D721Med (cell line): ENCODE results near the gene ANKRD44.

ENCODE experiments used
- DNase-seq: peaks from one replicate; pipeline ENCODE4 v3.0.0; 2011; ENCODE audit warnings: low spot score; ENCODE audit not compliant: insufficient read length
- FAIRE-seq: peaks from 2 replicates; lab custom pipeline; 2011; peaks lifted over from hg19 to GRCh38; lab: Jason Lieb, UNC
- CTCF ChIP-seq: IDR thresholded peaks from 2 replicates; pipeline ENCODE4 v1.5.1; 2012; ENCODE audit warnings: mild to moderate bottlenecking, control low read depth; ENCODE audit not compliant: insufficient read depth; ENCODE audit errors: missing control alignments

Gene ANKRD44

DNA sequence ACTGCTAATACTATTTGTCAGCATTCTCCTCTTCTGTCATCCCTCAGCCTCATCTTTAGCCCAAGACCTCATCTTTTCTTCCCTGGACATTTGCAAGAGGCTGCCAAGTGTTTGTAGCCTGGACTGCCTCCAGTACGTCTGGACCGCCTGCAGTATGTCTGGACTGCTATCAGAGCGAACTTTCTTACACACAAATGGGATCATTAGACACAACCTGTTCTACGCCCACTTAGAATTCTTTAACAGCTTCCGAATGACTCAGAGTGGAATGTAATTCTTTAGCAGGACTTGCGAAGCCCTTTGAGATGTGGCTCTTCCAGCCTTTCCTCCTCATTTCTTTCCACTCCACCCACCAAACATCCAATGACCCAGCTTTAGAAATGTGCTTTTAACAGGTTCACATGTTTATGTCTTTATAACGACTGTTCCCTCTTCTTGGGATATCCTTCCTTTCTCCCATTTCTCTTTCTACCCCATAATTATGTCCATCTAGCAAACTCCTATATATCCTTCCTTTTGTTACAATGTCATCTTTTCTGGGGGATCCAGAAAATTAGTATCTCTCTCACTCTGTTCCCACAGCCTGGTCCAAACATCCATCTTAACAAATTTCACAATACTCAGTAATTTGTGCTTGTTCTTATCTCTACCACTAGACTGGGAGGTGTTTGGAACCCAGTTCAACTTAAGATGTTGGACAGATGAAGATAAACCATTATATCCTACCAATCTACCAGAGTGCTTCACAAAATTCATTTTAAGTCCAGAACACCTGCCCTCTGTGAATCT is 212.8 kb downstream of the ANKRD44 start:
- DNase-seq (no peak), FAIRE-seq (no peak)
- TF ChIP-seq CTCF, result no peak

DNA sequence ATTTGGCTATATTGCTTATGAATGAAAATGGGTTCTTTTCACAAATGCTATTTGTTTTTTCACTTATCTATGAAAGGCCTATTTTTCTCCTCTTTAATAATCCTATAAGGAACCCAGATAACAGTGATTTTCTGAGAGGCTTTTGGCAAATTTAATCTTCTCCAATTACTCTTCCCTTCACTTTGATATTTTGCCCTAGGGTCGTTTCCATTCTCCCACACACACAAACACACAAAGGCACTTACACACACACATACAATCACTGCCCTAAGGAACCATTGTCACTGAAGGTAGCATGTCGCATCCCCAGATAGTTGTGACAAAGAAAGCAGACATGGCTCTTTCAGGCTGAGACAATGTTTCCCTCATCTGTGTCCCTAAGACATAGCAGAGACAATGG is 213.9 kb downstream of the ANKRD44 start:
- TF ChIP-seq CTCF, result no peak
- no peak for DNase-seq
- no peak for FAIRE-seq

GRCh38 chr2:197092431-197092830 is 218.1 kb downstream of the ANKRD44 start:
- FAIRE-seq (no peak), DNase-seq (no peak)
- TF ChIP-seq CTCF, result no peak

- FAIRE-seq (no peak), DNase-seq (no peak)
- TF ChIP-seq CTCF, result no peak
Measured at GRCh38 chr2:197090742-197091367, 219.7 kb downstream of the ANKRD44 start.

DNA sequence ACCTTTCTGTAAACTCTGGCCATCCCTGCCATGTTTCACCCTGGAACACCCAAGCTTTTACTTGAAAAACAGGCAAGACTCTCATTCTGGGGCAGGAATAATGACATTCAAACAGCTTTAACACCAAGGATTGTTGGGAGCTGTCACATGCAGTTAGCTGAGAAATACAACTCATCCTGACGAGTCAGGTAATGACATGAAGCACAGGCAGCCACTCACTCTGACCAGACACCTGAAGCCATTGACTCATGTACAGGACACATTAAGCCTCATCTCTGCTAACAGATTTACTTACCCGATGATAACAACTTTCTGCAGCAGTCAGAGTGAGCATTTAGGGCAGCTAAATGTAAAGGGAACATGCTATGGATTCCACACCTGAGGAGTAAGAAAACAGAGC is 220.9 kb downstream of the ANKRD44 start:
- no peak for TF ChIP-seq CTCF
- DNase-seq, result no peak
- no peak for FAIRE-seq

DNA sequence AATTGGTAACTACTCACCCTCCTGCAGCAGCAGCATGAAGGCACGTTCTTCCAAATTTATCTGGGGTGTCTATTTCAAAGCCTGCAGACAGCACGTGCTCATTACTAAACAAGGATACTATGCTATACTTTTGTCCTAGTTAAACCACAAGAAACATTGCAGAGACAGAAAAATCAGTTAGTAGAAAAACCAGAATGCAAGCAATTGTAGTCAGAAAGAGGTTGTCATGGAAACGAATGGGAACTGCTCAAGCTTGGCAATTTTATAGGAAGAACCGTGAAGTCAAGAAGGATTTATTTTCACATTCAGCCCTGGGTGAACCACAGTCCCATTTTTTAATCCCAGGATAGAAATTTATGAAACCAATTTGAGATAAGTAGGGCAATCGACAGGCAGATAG is 221.9 kb downstream of the ANKRD44 start:
- no peak for TF ChIP-seq CTCF
- no peak for DNase-seq
- no peak for FAIRE-seq

- no peak for TF ChIP-seq CTCF
- DNase-seq, result no peak
- FAIRE-seq, result no peak
Measured at GRCh38 chr2:197086500-197086899, 224.1 kb downstream of the ANKRD44 start.
